Liver (tissue), 3 donors: Measurements from ENCODE around the gene TMEM89.

Experiments used
- ATF3 ChIP-seq: IDR thresholded peaks from 2 replicates; pipeline ENCODE4 v1.6.1; 2016; ENCODE audit warnings: antibody characterized with exemption
- CTCF ChIP-seq: fragments of 150-350 bp; IDR thresholded peaks from 2 replicates; pipeline ENCODE4 v1.5.1; 2017; ENCODE audit warnings: improper control_type of control experiment, low read depth, low read length; ENCODE audit not compliant: missing input control
- EGR1 ChIP-seq, 2 donors: IDR thresholded peaks; 2 replicates each; pipeline ENCODE4 v1.6.1; 2016 to 2018; ENCODE audit warnings: antibody characterized with exemption in 2 of 2, low read depth in 2 of 2
- GABPA ChIP-seq, 2 donors: IDR thresholded peaks in 1 of 2; conservative IDR thresholded peaks in 1 of 2; 2 replicates each; pipeline ENCODE4 v1.6.1; 2016; ENCODE audit warnings: antibody characterized with exemption in 2 of 2, mild to moderate bottlenecking in 1 of 2, moderate library complexity in 1 of 2
- HNF4G ChIP-seq: IDR thresholded peaks from 2 replicates; pipeline ENCODE4 v1.6.1; 2016; ENCODE audit warnings: antibody characterized with exemption
- JUND ChIP-seq, 2 donors: IDR thresholded peaks; 2 replicates each; pipeline ENCODE4 v1.6.1; 2016; ENCODE audit warnings: antibody characterized with exemption in 2 of 2
- MAX ChIP-seq: IDR thresholded peaks from 2 replicates; pipeline ENCODE4 v1.6.1; 2016; ENCODE audit warnings: antibody characterized with exemption
- NR2F2 ChIP-seq: IDR thresholded peaks from 2 replicates; pipeline ENCODE4 v1.6.1; 2016; ENCODE audit warnings: antibody characterized with exemption
- RAD21 ChIP-seq, 2 donors: IDR thresholded peaks; 2 replicates each; pipeline ENCODE4 v1.6.1; 2016; ENCODE audit warnings: antibody characterized with exemption in 2 of 2, mild to moderate bottlenecking in 2 of 2
- REST ChIP-seq: IDR thresholded peaks from 2 replicates; pipeline ENCODE4 v1.6.1; 2016; ENCODE audit warnings: antibody characterized with exemption, mild to moderate bottlenecking
- SP1 ChIP-seq: IDR thresholded peaks from 2 replicates; pipeline ENCODE4 v1.6.1; 2018; ENCODE audit warnings: antibody characterized with exemption, mild to moderate bottlenecking
- TAF1 ChIP-seq: conservative IDR thresholded peaks from 2 replicates; pipeline ENCODE4 v1.6.1; 2016; ENCODE audit warnings: antibody characterized with exemption, mild to moderate bottlenecking
- YY1 ChIP-seq: IDR thresholded peaks from 2 replicates; pipeline ENCODE4 v1.6.1; 2016; ENCODE audit warnings: antibody characterized with exemption, mild to moderate bottlenecking
- ZBTB33 ChIP-seq: IDR thresholded peaks from 2 replicates; pipeline ENCODE4 v1.6.1; 2016; ENCODE audit warnings: antibody characterized with exemption
- donor health status: healthy.
- donor health status: healthy.

GRCh38 chr3:48619541-48620524, 1.7 kb downstream of the TMEM89 start:
- no peak for TF ChIP-seq YY1
- no peak for TF ChIP-seq RAD21 (IDR thresholded peaks at IDR 0.05)
- no peak for TF ChIP-seq REST
- no peak for TF ChIP-seq JUND (IDR thresholded peaks at IDR 0.05)
- no peak for TF ChIP-seq CTCF
- TF ChIP-seq TAF1: no peak
- TF ChIP-seq NR2F2: no peak
- no peak for TF ChIP-seq SP1
- TF ChIP-seq GABPA (IDR thresholded peaks at IDR 0.05 in 1 of 2, conservative IDR thresholded peaks at IDR 0.05 in 1 of 2): no peak
- no peak for TF ChIP-seq ZBTB33
- no peak for TF ChIP-seq MAX
- TF ChIP-seq EGR1 (IDR thresholded peaks at IDR 0.05; ENCODE audit: low read depth in 2 of 2): no peak
- TF ChIP-seq ATF3: no peak
- TF ChIP-seq HNF4G: no peak
